NCI-H187 treated with DMSO at 0.1 percent for 48 hours (cell line): Measurements from ENCODE around the gene LHFPL5.

Experiments
- DNase-seq: peaks from one replicate; lab custom pipeline; 2025; lab: John Stamatoyannopoulos, UW

LHFPL5 gene

GRCh38 chr6:35856250-35856649 is 51.1 kb downstream of the LHFPL5 start:
- DNase-seq, result no peak

GRCh38 chr6:35857853-35858252 is 52.7 kb downstream of the LHFPL5 start:
- no peak for DNase-seq

GRCh38 chr6:35859367-35859766 is 54.2 kb downstream of the LHFPL5 start:
- DNase-seq, result no peak
